Measurements from ENCODE around the gene ZNF319.

The ZNF319 gene

DNA sequence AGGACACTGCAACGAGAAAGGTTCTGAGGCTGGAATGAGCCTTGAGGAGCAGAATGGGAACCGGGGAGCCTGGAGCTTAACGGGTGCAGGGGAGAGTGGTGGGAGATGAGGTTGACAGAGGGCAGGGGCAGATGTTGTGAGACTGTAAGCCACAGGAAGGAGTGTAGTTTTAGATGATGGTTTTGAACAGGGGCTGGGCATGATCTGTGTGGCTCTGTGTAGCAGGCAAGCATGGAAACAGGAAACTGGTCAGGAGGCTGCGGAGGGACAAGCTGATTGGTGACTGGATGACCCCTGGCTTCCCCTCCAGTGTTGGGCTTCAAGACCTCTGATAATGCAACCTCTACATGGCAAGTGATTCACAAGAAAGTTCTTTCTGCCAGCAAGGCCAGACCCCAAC is 28.2 kb downstream of the ZNF319 start:
- no peak for TF ChIP-seq CTCF (IDR thresholded peaks at IDR 0.05; ENCODE audit: insufficient read depth, low read depth, low read length, missing control alignments)
- DNase-seq (ENCODE audit: low read depth) = no peak
- no peak overlapping the region for H3K4me3 ChIP-seq (ENCODE audit: low read depth, low read length)

GRCh38 chr16:57971848-57972247 is 28.6 kb downstream of the ZNF319 start:
- no peak overlapping the region for H3K4me3 ChIP-seq (ENCODE audit: low read depth, low read length)
- no peak for TF ChIP-seq CTCF (IDR thresholded peaks at IDR 0.05; ENCODE audit: insufficient read depth, low read depth, low read length, missing control alignments)
- no peak for DNase-seq (ENCODE audit: low read depth)

- no peak within 1 kb of the TSS for H3K4me3 ChIP-seq (ENCODE audit: low read depth, low read length)
- TF ChIP-seq CTCF (IDR thresholded peaks at IDR 0.05; ENCODE audit: insufficient read depth, low read depth, low read length, missing control alignments) = no peak
- no peak for DNase-seq (ENCODE audit: low read depth)
Measured at GRCh38 chr16:57970970-57971369, 29.5 kb downstream of the ZNF319 start, which contains the start of gene CNGB1. CNGB1 (minus strand) TSS chr16:57971128; CDS start chr16:57967286, 3,842 bp downstream.

GRCh38 chr16:57970319-57970718 is 30.2 kb downstream of the ZNF319 start:
- DNase-seq (ENCODE audit: low read depth) = no peak
- TF ChIP-seq CTCF (IDR thresholded peaks at IDR 0.05; ENCODE audit: insufficient read depth, low read depth, low read length, missing control alignments) = no peak
- H3K4me3 ChIP-seq (ENCODE audit: low read depth, low read length) = no peak overlapping the region

GRCh38 chr16:57969451-57970123 is 30.9 kb downstream of the ZNF319 start:
- no peak for DNase-seq (ENCODE audit: low read depth)

GRCh38 chr16:57967916-57968315 is 32.6 kb downstream of the ZNF319 start:
- no peak overlapping the region for H3K4me3 ChIP-seq (ENCODE audit: low read depth, low read length)
- no peak for DNase-seq (ENCODE audit: low read depth)
- TF ChIP-seq CTCF (IDR thresholded peaks at IDR 0.05; ENCODE audit: insufficient read depth, low read depth, low read length, missing control alignments) = no peak

More at GRCh38 chr16:57969451-57970123, 30.9 kb downstream of the ZNF319 start:
- no peak for TF ChIP-seq CTCF (IDR thresholded peaks at IDR 0.05; ENCODE audit: insufficient read depth, low read depth, low read length, missing control alignments)
- H3K4me3 ChIP-seq (ENCODE audit: low read depth, low read length) = no peak overlapping the region

DNA sequence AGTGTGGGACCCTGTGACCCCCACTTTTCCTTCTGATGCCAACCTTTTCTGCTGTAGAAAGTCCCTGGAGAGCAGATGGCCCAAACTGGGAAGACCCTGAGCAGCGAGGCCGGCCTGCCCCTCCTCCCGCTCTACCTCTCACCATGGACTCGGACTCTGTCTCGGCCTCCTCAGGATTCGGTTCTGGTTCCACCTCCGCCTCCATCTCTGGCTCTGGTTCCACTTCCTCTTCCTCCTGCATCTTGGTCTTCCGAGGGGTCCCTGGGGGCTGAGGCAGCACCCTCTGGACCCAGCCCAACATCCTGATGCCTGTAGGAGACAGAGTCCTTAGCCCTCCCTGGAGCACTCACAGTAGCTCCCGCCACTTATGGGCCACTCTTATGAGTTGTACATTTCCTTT is 33.5 kb downstream of the ZNF319 start:
- H3K4me3 ChIP-seq (ENCODE audit: low read depth, low read length) = no peak overlapping the region
- DNase-seq (ENCODE audit: low read depth) = no peak
- TF ChIP-seq CTCF (IDR thresholded peaks at IDR 0.05; ENCODE audit: insufficient read depth, low read depth, low read length, missing control alignments) = no peak
